ENCODE measurements around the gene DDHD1.

DNA sequence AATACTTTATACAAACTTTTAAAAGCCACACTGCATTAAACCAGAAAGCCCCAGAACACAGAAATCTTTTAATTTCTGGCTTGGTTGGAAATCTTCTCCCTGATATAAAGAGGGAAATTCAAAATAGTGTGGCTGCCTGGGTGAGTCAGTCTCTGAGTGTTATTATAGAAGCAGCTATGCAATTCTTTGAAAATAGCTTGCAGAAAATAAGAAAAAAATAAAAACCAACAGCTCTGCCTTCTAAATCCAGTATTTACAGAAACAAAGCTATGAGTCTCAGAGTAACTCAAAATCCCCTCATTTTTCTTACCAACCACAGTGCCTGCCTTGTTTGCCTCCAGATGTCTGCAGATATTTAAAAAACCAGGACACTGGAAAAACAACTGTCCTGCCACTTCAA is 133.7 kb downstream of the DDHD1 start:
- TF ChIP-seq CTCF (IDR thresholded peaks at IDR 0.05) (no peak), POLR2A (IDR thresholded peaks at IDR 0.05) (no peak)

All from Peyer's patch (tissue), 4 donors.